Thyroid gland (tissue), 4 donors: ENCODE results near the gene MEI1.
"Not testable (repeated sequence)": the region's sequence is repeated elsewhere in the genome, so short reads cannot be mapped to it uniquely, and the experiment has no call there.

ENCODE experiments used
- POLR2A ChIP-seq, 2 donors: fragments of 450-650 bp; IDR thresholded peaks; one replicate each; pipeline ENCODE4 v1.6.1; 2017; ENCODE audit warnings: antibody characterized with exemption in 2 of 2, mild to moderate bottlenecking in 2 of 2, moderate library complexity in 1 of 2
- TF ChIP-seq, protein P1 (sequence below), 6 experiments: fragments of 200-600 bp in 3 of 6; fragments of 450-650 bp in 3 of 6; sonication (generic) in 3 of 6; IDR thresholded peaks; one replicate each; pipeline ENCODE4 v1.5.1; 2016 to 2019; ENCODE audit warnings: antibody characterized with exemption in 6 of 6, mild to moderate bottlenecking in 2 of 6, inconsistent platforms in 1 of 6, moderate library complexity in 1 of 6

GRCh38 chr22:41733241-41733640, 33.9 kb downstream of the MEI1 start:
- TF ChIP-seq, protein P1, sequence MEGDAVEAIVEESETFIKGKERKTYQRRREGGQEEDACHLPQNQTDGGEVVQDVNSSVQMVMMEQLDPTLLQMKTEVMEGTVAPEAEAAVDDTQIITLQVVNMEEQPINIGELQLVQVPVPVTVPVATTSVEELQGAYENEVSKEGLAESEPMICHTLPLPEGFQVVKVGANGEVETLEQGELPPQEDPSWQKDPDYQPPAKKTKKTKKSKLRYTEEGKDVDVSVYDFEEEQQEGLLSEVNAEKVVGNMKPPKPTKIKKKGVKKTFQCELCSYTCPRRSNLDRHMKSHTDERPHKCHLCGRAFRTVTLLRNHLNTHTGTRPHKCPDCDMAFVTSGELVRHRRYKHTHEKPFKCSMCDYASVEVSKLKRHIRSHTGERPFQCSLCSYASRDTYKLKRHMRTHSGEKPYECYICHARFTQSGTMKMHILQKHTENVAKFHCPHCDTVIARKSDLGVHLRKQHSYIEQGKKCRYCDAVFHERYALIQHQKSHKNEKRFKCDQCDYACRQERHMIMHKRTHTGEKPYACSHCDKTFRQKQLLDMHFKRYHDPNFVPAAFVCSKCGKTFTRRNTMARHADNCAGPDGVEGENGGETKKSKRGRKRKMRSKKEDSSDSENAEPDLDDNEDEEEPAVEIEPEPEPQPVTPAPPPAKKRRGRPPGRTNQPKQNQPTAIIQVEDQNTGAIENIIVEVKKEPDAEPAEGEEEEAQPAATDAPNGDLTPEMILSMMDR (IDR thresholded peaks at IDR 0.05), result not testable (repeated sequence)
- TF ChIP-seq POLR2A (IDR thresholded peaks at IDR 0.05), result not testable (repeated sequence)
